SJSA1 (cell line): ENCODE data around the gene SLC7A8. TPM values are rescaled to one million over a fixed set of nuclear protein-coding genes. Genes with fewer than 3 reads are reported as not detected.
A peak's percentile ranks its signal among the peaks of the same experiment; 100 is the strongest.
"Not testable (repeated sequence)": the region's sequence is repeated elsewhere in the genome, so short reads cannot be mapped to it uniquely, and the experiment has no call there.

ENCODE experiments used
- DNase-seq, 2 experiments: peaks; one replicate each; pipeline ENCODE4 v3.0.0-alpha.2; 2015 to 2020; ENCODE audit warnings: low spot score in 2 of 2, low read depth in 1 of 2
- H3K27ac ChIP-seq: fragments of 250-450 bp; sonication (Bioruptor Pico); 2 replicates; pipeline ENCODE4 v1.5.1; 2020; ENCODE audit warnings: mild to moderate bottlenecking, moderate library complexity
- H3K27me3 ChIP-seq: fragments of 250-450 bp; sonication (Bioruptor Pico); replicated peaks from 2 replicates; pipeline ENCODE4 v1.5.1; 2020; ENCODE audit warnings: mild to moderate bottlenecking, moderate library complexity
- H3K36me3 ChIP-seq: fragments of 250-450 bp; sonication (Bioruptor Pico); 2 replicates; pipeline ENCODE4 v1.5.1; 2020; ENCODE audit warnings: mild to moderate bottlenecking
- H3K4me1 ChIP-seq: fragments of 250-450 bp; sonication (Bioruptor Pico); replicated peaks from 2 replicates; pipeline ENCODE4 v1.6.1; 2021; ENCODE audit warnings: mild to moderate bottlenecking
- H3K4me3 ChIP-seq: fragments of 250-450 bp; sonication (Bioruptor Pico); 2 replicates; pipeline ENCODE4 v1.5.1; 2020; ENCODE audit warnings: mild to moderate bottlenecking
- H3K9me3 ChIP-seq: fragments of 250-450 bp; sonication (Bioruptor Pico); replicated peaks from 2 replicates; pipeline ENCODE4 v1.5.1; 2020; ENCODE audit warnings: mild to moderate bottlenecking
- total RNA-seq: library from RNA; depleted of rRNA; stranded (reverse); fragments of >200 nt; shearing (Covaris generic); gene quantifications from 2 replicates; pipeline ENCODE4 v1.2.3, GENCODE V29; 2014

Gene SLC7A8
- total RNA-seq, 1 experiment from 2014 or later: 0.45 TPM

- H3K4me1 ChIP-seq: peaks cover 21% of the 10 kb centered on the region
- DNase-seq: no peak
- no peaks in the 10 kb centered on the region for H3K27me3 ChIP-seq
- H3K4me3 ChIP-seq: no peak overlapping the region
- peak overlapping the region; percentile 76; the same call in 1 of the 2 replicates for H3K27ac ChIP-seq
- H3K9me3 ChIP-seq: no peaks in the 10 kb centered on the region
- H3K36me3 ChIP-seq: no peaks in the 10 kb centered on the region
These were observed 67.5 kb downstream of the SLC7A8 start for GRCh38 chr14:23115918-23116317.

GRCh38 chr14:23115039-23115731, 68.3 kb downstream of the SLC7A8 start:
- peak; percentile 85 to 89 for DNase-seq
- no peaks in the 10 kb centered on the region for H3K36me3 ChIP-seq
- H3K4me1 ChIP-seq: peaks cover 20% of the 10 kb centered on the region
- no peaks in the 10 kb centered on the region for H3K27me3 ChIP-seq
- H3K27ac ChIP-seq: peak overlapping the region; percentile 76
- no peak overlapping the region for H3K4me3 ChIP-seq
- no peaks in the 10 kb centered on the region for H3K9me3 ChIP-seq

- Histone ChIP-seq H3K4me1 (peaks cover 20% of the 10 kb centered on the region), H3K36me3 (no peaks in the 10 kb centered on the region), H3K4me3 (no peak overlapping the region), H3K27me3 (peaks cover 5% of the 10 kb centered on the region), H3K9me3 (no peaks in the 10 kb centered on the region), H3K27ac (peak overlapping the region; percentile 76)
- no peak for DNase-seq
These were observed 68.8 kb downstream of the SLC7A8 start for GRCh38 chr14:23114669-23115038.

GRCh38 chr14:23114120-23114458, 69.4 kb downstream of the SLC7A8 start:
- Histone ChIP-seq H3K4me3 (no peak overlapping the region), H3K27me3 (peaks cover 7% of the 10 kb centered on the region), H3K27ac (no peak overlapping the region), H3K36me3 (no peaks in the 10 kb centered on the region), H3K9me3 (no peaks in the 10 kb centered on the region), H3K4me1 (peaks cover 20% of the 10 kb centered on the region)
- no peak for DNase-seq

- H3K4me3 ChIP-seq: no peak overlapping the region
- peaks cover 7% of the 10 kb centered on the region for H3K27me3 ChIP-seq
- no peak overlapping the region for H3K27ac ChIP-seq
- H3K9me3 ChIP-seq: no peaks in the 10 kb centered on the region
- no peak for DNase-seq
- no peaks in the 10 kb centered on the region for H3K36me3 ChIP-seq
- peaks cover 20% of the 10 kb centered on the region for H3K4me1 ChIP-seq
These were observed 69.9 kb downstream of the SLC7A8 start for GRCh38 chr14:23113431-23114119.

- Histone ChIP-seq H3K4me1 (peaks cover 20% of the 10 kb centered on the region), H3K9me3 (no peaks in the 10 kb centered on the region), H3K27ac (no peak overlapping the region), H3K27me3 (peaks cover 7% of the 10 kb centered on the region), H3K4me3 (no peak overlapping the region), H3K36me3 (no peaks in the 10 kb centered on the region)
- no peak for DNase-seq
These were observed 70.9 kb downstream of the SLC7A8 start for GRCh38 chr14:23112359-23113178.

- Histone ChIP-seq H3K4me1 (peaks cover 19% of the 10 kb centered on the region), H3K27me3 (peaks cover 7% of the 10 kb centered on the region), H3K27ac (no peak overlapping the region), H3K36me3 (no peaks in the 10 kb centered on the region), H3K4me3 (no peak overlapping the region), H3K9me3 (no peaks in the 10 kb centered on the region)
- DNase-seq: no peak
These were observed 72.7 kb downstream of the SLC7A8 start for GRCh38 chr14:23110579-23111365.

GRCh38 chr14:23109769-23110168, 73.7 kb downstream of the SLC7A8 start:
- no peak overlapping the region for H3K4me3 ChIP-seq
- peaks cover 9% of the 10 kb centered on the region for H3K4me1 ChIP-seq
- peaks cover 7% of the 10 kb centered on the region for H3K27me3 ChIP-seq
- no peaks in the 10 kb centered on the region for H3K9me3 ChIP-seq
- H3K27ac ChIP-seq: no peak overlapping the region
- no peaks in the 10 kb centered on the region for H3K36me3 ChIP-seq
- no peak for DNase-seq

- H3K4me1 ChIP-seq, H3K4me3 ChIP-seq, H3K9me3 ChIP-seq, DNase-seq, H3K27ac ChIP-seq, H3K27me3 ChIP-seq, H3K36me3 ChIP-seq: not testable (repeated sequence)
These were observed 75.3 kb downstream of the SLC7A8 start for GRCh38 chr14:23108169-23108568.

GRCh38 chr14:23107620-23108019, 75.8 kb downstream of the SLC7A8 start:
- not testable (repeated sequence) for H3K36me3 ChIP-seq, H3K27me3 ChIP-seq, H3K4me1 ChIP-seq, H3K27ac ChIP-seq, DNase-seq, H3K4me3 ChIP-seq, H3K9me3 ChIP-seq

GRCh38 chr14:23106747-23107045, 76.8 kb downstream of the SLC7A8 start:
- H3K27me3 ChIP-seq: peaks cover 7% of the 10 kb centered on the region
- H3K4me1 ChIP-seq: no peaks in the 10 kb centered on the region
- no peaks in the 10 kb centered on the region for H3K9me3 ChIP-seq
- no peak for DNase-seq
- no peaks in the 10 kb centered on the region for H3K36me3 ChIP-seq
- no peak overlapping the region for H3K4me3 ChIP-seq
- no peak overlapping the region for H3K27ac ChIP-seq

- Histone ChIP-seq H3K4me3 (no peak overlapping the region), H3K4me1 (no peaks in the 10 kb centered on the region), H3K9me3 (no peaks in the 10 kb centered on the region), H3K27me3 (peaks cover 7% of the 10 kb centered on the region), H3K36me3 (no peaks in the 10 kb centered on the region), H3K27ac (no peak overlapping the region)
- DNase-seq: no peak
These were observed 78.1 kb downstream of the SLC7A8 start for GRCh38 chr14:23105348-23105824.

GRCh38 chr14:23104591-23105347, 78.7 kb downstream of the SLC7A8 start, which contains the start of gene CIROP:
Gene CIROP (minus strand): TSS chr14:23104989. CDS start chr14:23104920, 69 bp downstream.
- H3K9me3 ChIP-seq: no peaks in the 10 kb centered on the region
- no peaks in the 10 kb centered on the region for H3K4me1 ChIP-seq
- no peak within 1 kb of the TSS for H3K4me3 ChIP-seq
- no peak within 1 kb of the TSS for H3K27ac ChIP-seq
- DNase-seq: no peak
- H3K27me3 ChIP-seq: peaks cover 3% of the 10 kb centered on the region
- no peaks in the 10 kb centered on the region; the same call in 1 of the 2 replicates for H3K36me3 ChIP-seq
